ENCODE results near the gene CALML3. TPM values are rescaled to one million over a fixed set of nuclear protein-coding genes. Genes with fewer than 3 reads are reported as not detected.

CALML3 gene
- polyA plus RNA-seq, 1 donor from 2014 or later: not detected

GRCh38 chr10:5538446-5538845 lies 13.7 kb downstream of the CALML3 start:
- Histone ChIP-seq H3K36me3 (ENCODE audit: insufficient read depth, low read length) (no peaks in the 10 kb centered on the region), H3K79me2 (replicated peaks; ENCODE audit: insufficient read depth, low read length) (no peaks in the 10 kb centered on the region), H3K27me3 (ENCODE audit: insufficient read depth, low read depth, low read length) (no peaks in the 10 kb centered on the region), H3K27ac (ENCODE audit: low read length) (no peak overlapping the region), H4K20me1 (ENCODE audit: insufficient read depth) (no peaks in the 10 kb centered on the region), H3F3A (ENCODE audit: insufficient read depth, low read length, poor library complexity, severe bottlenecking) (no peaks in the 10 kb centered on the region), H3K9me2 (ENCODE audit: insufficient read depth, low read length) (no peaks in the 10 kb centered on the region), H3K9ac (ENCODE audit: low read length) (no peak overlapping the region), H3K4me3 (ENCODE audit: low read length) (no peak overlapping the region), H2AFZ (ENCODE audit: low read depth, low read length) (no peak overlapping the region), H3K4me2 (ENCODE audit: low read length) (no peak overlapping the region), H3K9me3 (ENCODE audit: low read length) (no peaks in the 10 kb centered on the region)
- no peak for TF ChIP-seq TAF1 (IDR thresholded peaks at IDR 0.05; ENCODE audit: low read depth)
- no peak for TF ChIP-seq RAD21 (conservative IDR thresholded peaks at IDR 0.05)
- no peak for TF ChIP-seq REST (IDR thresholded peaks at IDR 0.05; ENCODE audit: borderline replicate concordance)

- Histone ChIP-seq H4K20me1 (ENCODE audit: insufficient read depth) (no peaks in the 10 kb centered on the region), H3F3A (ENCODE audit: insufficient read depth, low read length, poor library complexity, severe bottlenecking) (no peaks in the 10 kb centered on the region), H3K9ac (ENCODE audit: low read length) (no peak overlapping the region), H3K9me3 (ENCODE audit: low read length) (no peaks in the 10 kb centered on the region), H3K27ac (ENCODE audit: low read length) (no peak overlapping the region), H3K36me3 (ENCODE audit: insufficient read depth, low read length) (no peaks in the 10 kb centered on the region), H3K4me3 (ENCODE audit: low read length) (no peak overlapping the region), H3K9me2 (ENCODE audit: insufficient read depth, low read length) (no peaks in the 10 kb centered on the region), H3K79me2 (replicated peaks; ENCODE audit: insufficient read depth, low read length) (no peaks in the 10 kb centered on the region), H3K4me2 (ENCODE audit: low read length) (no peak overlapping the region), H3K27me3 (ENCODE audit: insufficient read depth, low read depth, low read length) (no peaks in the 10 kb centered on the region), H2AFZ (ENCODE audit: low read depth, low read length) (no peak overlapping the region)
- TF ChIP-seq TAF1 (IDR thresholded peaks at IDR 0.05; ENCODE audit: low read depth): no peak
- TF ChIP-seq CTCF (IDR thresholded peaks at IDR 0.05; ENCODE audit: poor library complexity, severe bottlenecking): no peak
- TF ChIP-seq EP300 (conservative IDR thresholded peaks at IDR 0.05; ENCODE audit: poor library complexity, severe bottlenecking): no peak
- no peak for TF ChIP-seq POLR2AphosphoS5 (IDR thresholded peaks at IDR 0.05)
- no peak for TF ChIP-seq SMC3 (conservative IDR thresholded peaks at IDR 0.05; ENCODE audit: poor library complexity)
- TF ChIP-seq MXI1 (conservative IDR thresholded peaks at IDR 0.05; ENCODE audit: poor library complexity, severe bottlenecking): no peak
- TF ChIP-seq RAD21 (conservative IDR thresholded peaks at IDR 0.05): no peak
- no peak for TF ChIP-seq REST (IDR thresholded peaks at IDR 0.05; ENCODE audit: borderline replicate concordance)
- TF ChIP-seq EZH2 (IDR thresholded peaks at IDR 0.05; ENCODE audit: borderline replicate concordance, insufficient read depth, low read length, poor library complexity, severe bottlenecking): no peak
Measured at GRCh38 chr10:5538892-5539651, 14.3 kb downstream of the CALML3 start.

Measured in neural cell (in vitro differentiated cells).